RWPE2 (cell line): ENCODE measurements around the gene CD99.

ENCODE experiments used
- ATAC-seq: fragments of 200-7000 bp; cut with Tn5 transposase; 3 replicates; pipeline ENCODE4 v1.9.1; 2021; ENCODE audit warnings: low read depth
- DNase-seq: peaks from one replicate; pipeline ENCODE4 v3.0.0-alpha.2; 2020; ENCODE audit warnings: low spot score
- H3K27ac ChIP-seq: fragments of 450-650 bp; 2 replicates; pipeline ENCODE4 v1.5.1; 2017; ENCODE audit warnings: mild to moderate bottlenecking; ENCODE audit not compliant: poor library complexity, severe bottlenecking
- H3K27me3 ChIP-seq: fragments of 250-450 bp; sonication (Bioruptor Pico); 2 replicates; pipeline ENCODE4 v1.5.1; 2021; ENCODE audit warnings: mild to moderate bottlenecking, moderate library complexity; ENCODE audit not compliant: insufficient read depth, poor library complexity, severe bottlenecking
- H3K36me3 ChIP-seq: fragments of 250-450 bp; sonication (Bioruptor Pico); 2 replicates; pipeline ENCODE4 v1.5.1; 2020; ENCODE audit warnings: low read depth, mild to moderate bottlenecking, moderate library complexity
- H3K4me1 ChIP-seq: fragments of 250-450 bp; sonication (Bioruptor Pico); 2 replicates; pipeline ENCODE4 v1.5.1; 2021; ENCODE audit warnings: mild to moderate bottlenecking, moderate library complexity; ENCODE audit not compliant: insufficient read depth, poor library complexity, severe bottlenecking
- H3K4me3 ChIP-seq: fragments of 250-450 bp; sonication (Bioruptor Pico); 2 replicates; pipeline ENCODE4 v1.5.1; 2021; ENCODE audit warnings: mild to moderate bottlenecking, moderate library complexity; ENCODE audit not compliant: severe bottlenecking
- H3K9me3 ChIP-seq: fragments of 250-450 bp; sonication (Bioruptor Pico); 2 replicates; pipeline ENCODE4 v1.5.1; 2021; ENCODE audit warnings: mild to moderate bottlenecking, moderate library complexity; ENCODE audit not compliant: severe bottlenecking
- TF ChIP-seq, protein P1 (sequence below): fragments of 450-650 bp; IDR thresholded peaks from one replicate; pipeline ENCODE4 v1.5.1; 2017; ENCODE audit warnings: mild to moderate bottlenecking, moderate library complexity; ENCODE audit not compliant: poor library complexity, severe bottlenecking

Gene CD99

DNA sequence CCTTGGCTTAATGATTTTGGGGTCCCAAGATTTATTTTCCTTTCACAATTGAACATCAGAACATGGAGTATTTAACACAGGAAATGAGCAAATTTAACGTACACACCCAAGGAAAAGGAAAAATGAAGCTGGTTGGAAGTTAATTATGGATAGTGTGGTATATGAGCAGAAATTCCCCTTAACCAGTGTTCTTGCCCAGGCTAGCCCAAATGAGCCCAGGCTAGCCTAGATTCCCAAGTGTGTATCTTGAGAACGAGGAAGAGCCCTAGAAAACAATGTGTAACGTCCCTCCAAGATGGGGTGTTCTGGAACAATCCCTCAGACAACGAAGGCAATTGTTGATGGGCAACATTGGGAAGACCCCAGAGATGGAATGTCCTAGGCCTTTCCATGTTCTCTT is 94.4 kb downstream of the CD99 start:
- ATAC-seq, result no peak
- H3K9me3 ChIP-seq, result no peaks in the 10 kb centered on the region
- DNase-seq, result no peak
- no peaks in the 10 kb centered on the region for H3K36me3 ChIP-seq
- no peaks in the 10 kb centered on the region for H3K27me3 ChIP-seq
- H3K4me3 ChIP-seq, result no peak overlapping the region
- H3K27ac ChIP-seq, result no peak overlapping the region
- TF ChIP-seq, protein P1, sequence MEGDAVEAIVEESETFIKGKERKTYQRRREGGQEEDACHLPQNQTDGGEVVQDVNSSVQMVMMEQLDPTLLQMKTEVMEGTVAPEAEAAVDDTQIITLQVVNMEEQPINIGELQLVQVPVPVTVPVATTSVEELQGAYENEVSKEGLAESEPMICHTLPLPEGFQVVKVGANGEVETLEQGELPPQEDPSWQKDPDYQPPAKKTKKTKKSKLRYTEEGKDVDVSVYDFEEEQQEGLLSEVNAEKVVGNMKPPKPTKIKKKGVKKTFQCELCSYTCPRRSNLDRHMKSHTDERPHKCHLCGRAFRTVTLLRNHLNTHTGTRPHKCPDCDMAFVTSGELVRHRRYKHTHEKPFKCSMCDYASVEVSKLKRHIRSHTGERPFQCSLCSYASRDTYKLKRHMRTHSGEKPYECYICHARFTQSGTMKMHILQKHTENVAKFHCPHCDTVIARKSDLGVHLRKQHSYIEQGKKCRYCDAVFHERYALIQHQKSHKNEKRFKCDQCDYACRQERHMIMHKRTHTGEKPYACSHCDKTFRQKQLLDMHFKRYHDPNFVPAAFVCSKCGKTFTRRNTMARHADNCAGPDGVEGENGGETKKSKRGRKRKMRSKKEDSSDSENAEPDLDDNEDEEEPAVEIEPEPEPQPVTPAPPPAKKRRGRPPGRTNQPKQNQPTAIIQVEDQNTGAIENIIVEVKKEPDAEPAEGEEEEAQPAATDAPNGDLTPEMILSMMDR, result no peak
- H3K4me1 ChIP-seq, result no peaks in the 10 kb centered on the region

GRCh38 chrX:2788980-2789379 is 97.9 kb downstream of the CD99 start:
- Histone ChIP-seq H3K27me3 (no peaks in the 10 kb centered on the region), H3K9me3 (no peaks in the 10 kb centered on the region), H3K4me1 (no peaks in the 10 kb centered on the region), H3K36me3 (no peaks in the 10 kb centered on the region), H3K27ac (no peak overlapping the region), H3K4me3 (no peak overlapping the region)
- TF ChIP-seq, protein P1, result no peak
- DNase-seq (no peak), ATAC-seq (no peak)

DNA sequence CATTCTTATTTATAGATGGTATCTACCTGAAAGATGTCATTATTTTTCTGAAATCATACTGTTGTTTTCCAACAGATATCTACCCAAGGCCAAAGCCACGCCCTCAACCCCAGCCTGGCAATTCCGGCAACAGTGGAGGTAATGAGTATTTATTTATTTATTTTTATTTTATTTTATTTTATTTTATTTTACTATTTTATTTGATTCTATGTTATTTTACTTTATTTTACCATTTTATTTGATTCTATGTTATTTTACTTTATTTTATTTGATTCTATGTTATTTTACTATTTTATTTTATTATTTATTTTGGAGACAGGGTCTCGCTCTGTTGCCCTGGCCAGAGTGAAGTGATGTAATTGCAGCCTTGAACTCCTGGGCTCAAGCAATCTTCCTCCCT is 98.5 kb downstream of the CD99 start:
- no peaks in the 10 kb centered on the region for H3K27me3 ChIP-seq

More for the DNA sequence above, 98.5 kb downstream of the CD99 start:
- H3K36me3 ChIP-seq, result no peaks in the 10 kb centered on the region
- no peaks in the 10 kb centered on the region for H3K4me1 ChIP-seq
- no peak for DNase-seq
- H3K27ac ChIP-seq, result no peak overlapping the region
- no peak for ATAC-seq
- no peaks in the 10 kb centered on the region for H3K9me3 ChIP-seq
- TF ChIP-seq, protein P1, result no peak
- no peak overlapping the region for H3K4me3 ChIP-seq
